Panc1 (cell line): Measurements from ENCODE around the gene RERGL. TPM values are rescaled to one million over a fixed set of nuclear protein-coding genes. Genes with fewer than 3 reads are reported as not detected.

Experiments used
- ATAC-seq: fragments of 200-7000 bp; cut with Tn5 transposase; 2 replicates; pipeline ENCODE4 v1.9.1; 2020; ENCODE audit warnings: mild to moderate bottlenecking, moderate library complexity
- BruUV-seq: library from RNA; stranded (reverse); fragments of 400-500 nt; replicated peaks from 2 replicates; lab custom pipeline; 2021; lab: Mats Ljungman, UMichigan
- CTCF ChIA-PET: fragments of 300-600 bp; sonication (Branson Sonifier 250); formaldehyde crosslinking; loops from one replicate; lab custom pipeline; 2022; ENCODE audit warnings: antibody characterized with exemption; lab: Charles Lee
- POLR2A ChIA-PET: fragments of 300-600 bp; sonication (Branson Sonifier 250); formaldehyde crosslinking; loops from one replicate; lab custom pipeline; 2022; ENCODE audit warnings: antibody characterized with exemption; lab: Charles Lee
- DNase-seq: peaks from one replicate; pipeline ENCODE4 v3.0.0-alpha.2; 2010; ENCODE audit warnings: low read depth, low spot score
- H3K27ac ChIP-seq: 2 replicates; pipeline ENCODE4 v1.5.1; 2011; ENCODE audit warnings: mild to moderate bottlenecking, low read length, inconsistent platforms
- H3K27me3 ChIP-seq: fragments of 200-500 bp; sonication (Bioruptor generic); 2 replicates; pipeline ENCODE4 v1.6.0; 2014; ENCODE audit warnings: low read length, inconsistent platforms; ENCODE audit not compliant: control insufficient read depth, insufficient read depth
- H3K36me3 ChIP-seq: fragments of 200-500 bp; sonication (Bioruptor generic); 2 replicates; pipeline ENCODE4 v1.5.1; 2014; ENCODE audit warnings: inconsistent platforms, mild to moderate bottlenecking, low read length, moderate library complexity; ENCODE audit not compliant: control insufficient read depth, insufficient read depth
- H3K4me1 ChIP-seq: 2 replicates; pipeline ENCODE4 v1.5.1; 2011; ENCODE audit warnings: inconsistent platforms, mild to moderate bottlenecking, low read length, moderate library complexity; ENCODE audit not compliant: control insufficient read depth, insufficient read depth
- H3K4me3 ChIP-seq, 2 experiments: 2 replicates each; pipeline ENCODE4 v1.5.1; 2011 to 2012; ENCODE audit warnings: low read depth in 2 of 2, low read length in 2 of 2, mild to moderate bottlenecking in 2 of 2, inconsistent platforms in 1 of 2, moderate library complexity in 1 of 2
- H3K9me3 ChIP-seq: fragments of 200-500 bp; sonication (Bioruptor generic); 2 replicates; pipeline ENCODE4 v1.5.1; 2014; ENCODE audit warnings: low read depth, mild to moderate bottlenecking, inconsistent platforms, low read length, moderate library complexity; ENCODE audit not compliant: control insufficient read depth, insufficient read depth
- CTCF ChIP-seq: fragments of 450-650 bp; IDR thresholded peaks from 2 replicates; pipeline ENCODE4 v1.5.1; 2017; ENCODE audit warnings: mild to moderate bottlenecking
- POLR2AphosphoS5 ChIP-seq: IDR thresholded peaks from 2 replicates; pipeline ENCODE4 v1.6.1; 2012; ENCODE audit warnings: mild to moderate bottlenecking, low read depth, low read length, moderate library complexity
- SIN3A ChIP-seq: IDR thresholded peaks from 2 replicates; pipeline ENCODE4 v1.6.1; 2012; ENCODE audit warnings: low read depth, mild to moderate bottlenecking, low read length, moderate library complexity, borderline replicate concordance; ENCODE audit not compliant: insufficient read depth
- TCF7L2 ChIP-seq: IDR thresholded peaks from 2 replicates; pipeline ENCODE4 v1.6.1; 2011; ENCODE audit warnings: mild to moderate bottlenecking, low read depth, low read length, inconsistent platforms
- in situ Hi-C: cut with HindIII; loops from 2 replicates; pipeline ENCODE4 v1.10.0; 2016; ENCODE audit warnings: low sequenced_read_pairs, low pct_unique_long_range_greater_than_20kb
- intact Hi-C: fragments of 100-400 bp; cut with micrococcal nuclease; formaldehyde crosslinking; loops from one replicate; pipeline ENCODE4 v1.10.0; 2022; ENCODE audit not compliant: unreplicated experiment
- total RNA-seq: library from RNA; stranded (reverse); gene quantifications from one replicate; pipeline ENCODE4 v1.2.1, GENCODE V29; 2021; ENCODE audit not compliant: unreplicated experiment
- TF ChIP-seq, protein P1 (sequence below), 2 experiments: IDR thresholded peaks; 2 replicates each; pipeline ENCODE4 v1.6.1; 2011 to 2012; ENCODE audit warnings: low read depth in 2 of 2, control low read depth in 1 of 2, low read length in 1 of 2, mild to moderate bottlenecking in 1 of 2, moderate library complexity in 1 of 2; ENCODE audit not compliant: insufficient read depth in 1 of 2

The RERGL gene
- total RNA-seq, 1 experiment from 2014 or later, result not detected

DNA sequence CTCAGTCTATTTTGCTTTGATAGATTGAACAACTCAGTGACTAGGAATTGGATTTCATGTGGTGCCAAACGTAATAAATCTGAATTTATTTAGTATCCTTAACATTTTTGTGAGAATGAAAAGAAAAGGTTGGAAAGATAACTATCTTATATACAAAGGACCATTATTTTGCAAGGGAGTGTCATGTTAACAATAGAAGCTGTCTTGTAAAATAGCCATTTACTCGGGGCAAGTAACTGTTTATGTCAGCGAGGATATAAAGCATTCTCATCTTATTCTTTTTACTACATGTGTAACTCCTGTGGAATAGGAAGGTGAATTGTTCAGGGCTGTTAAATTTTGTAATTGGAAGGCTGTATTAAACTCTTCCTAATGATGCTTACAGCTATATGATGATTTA is 5.9 kb downstream of the RERGL start:
- Histone ChIP-seq H3K4me1 (no peaks in the 10 kb centered on the region), H3K4me3 (no peak overlapping the region), H3K9me3 (no peaks in the 10 kb centered on the region), H3K27me3 (no peaks in the 10 kb centered on the region), H3K27ac (no peak overlapping the region), H3K36me3 (no peaks in the 10 kb centered on the region)
- ChIA-PET POLR2A (no interaction called here), CTCF (no interaction called here)
- no peak for DNase-seq
- no peak for ATAC-seq
- in situ Hi-C loops, result no loop called here
- BruUV-seq, result no TSS peak
- intact Hi-C loops, result no loop called here
- TF ChIP-seq CTCF, result no peak
- no peak for TF ChIP-seq SIN3A
- TF ChIP-seq, protein P1, sequence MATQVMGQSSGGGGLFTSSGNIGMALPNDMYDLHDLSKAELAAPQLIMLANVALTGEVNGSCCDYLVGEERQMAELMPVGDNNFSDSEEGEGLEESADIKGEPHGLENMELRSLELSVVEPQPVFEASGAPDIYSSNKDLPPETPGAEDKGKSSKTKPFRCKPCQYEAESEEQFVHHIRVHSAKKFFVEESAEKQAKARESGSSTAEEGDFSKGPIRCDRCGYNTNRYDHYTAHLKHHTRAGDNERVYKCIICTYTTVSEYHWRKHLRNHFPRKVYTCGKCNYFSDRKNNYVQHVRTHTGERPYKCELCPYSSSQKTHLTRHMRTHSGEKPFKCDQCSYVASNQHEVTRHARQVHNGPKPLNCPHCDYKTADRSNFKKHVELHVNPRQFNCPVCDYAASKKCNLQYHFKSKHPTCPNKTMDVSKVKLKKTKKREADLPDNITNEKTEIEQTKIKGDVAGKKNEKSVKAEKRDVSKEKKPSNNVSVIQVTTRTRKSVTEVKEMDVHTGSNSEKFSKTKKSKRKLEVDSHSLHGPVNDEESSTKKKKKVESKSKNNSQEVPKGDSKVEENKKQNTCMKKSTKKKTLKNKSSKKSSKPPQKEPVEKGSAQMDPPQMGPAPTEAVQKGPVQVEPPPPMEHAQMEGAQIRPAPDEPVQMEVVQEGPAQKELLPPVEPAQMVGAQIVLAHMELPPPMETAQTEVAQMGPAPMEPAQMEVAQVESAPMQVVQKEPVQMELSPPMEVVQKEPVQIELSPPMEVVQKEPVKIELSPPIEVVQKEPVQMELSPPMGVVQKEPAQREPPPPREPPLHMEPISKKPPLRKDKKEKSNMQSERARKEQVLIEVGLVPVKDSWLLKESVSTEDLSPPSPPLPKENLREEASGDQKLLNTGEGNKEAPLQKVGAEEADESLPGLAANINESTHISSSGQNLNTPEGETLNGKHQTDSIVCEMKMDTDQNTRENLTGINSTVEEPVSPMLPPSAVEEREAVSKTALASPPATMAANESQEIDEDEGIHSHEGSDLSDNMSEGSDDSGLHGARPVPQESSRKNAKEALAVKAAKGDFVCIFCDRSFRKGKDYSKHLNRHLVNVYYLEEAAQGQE (IDR thresholded peaks at IDR 0.05; ENCODE audit: insufficient read depth in 1 of 2, low read depth in 2 of 2, low read length in 1 of 2), result no peak

GRCh38 chr12:18079541-18080246 is 10.3 kb downstream of the RERGL start:
- Histone ChIP-seq H3K4me3 (no peak overlapping the region), H3K4me1 (no peaks in the 10 kb centered on the region), H3K27ac (no peak overlapping the region), H3K27me3 (no peaks in the 10 kb centered on the region), H3K36me3 (no peaks in the 10 kb centered on the region), H3K9me3 (no peaks in the 10 kb centered on the region)
- BruUV-seq, result no TSS peak
- POLR2A ChIA-PET, result no interaction called here
- CTCF ChIA-PET, result no interaction called here
- ATAC-seq (no peak), DNase-seq (no peak)
- in situ Hi-C loops, result no loop called here
- TF ChIP-seq CTCF (no peak), SIN3A (no peak), TCF7L2 (no peak), POLR2AphosphoS5 (no peak)
- TF ChIP-seq, protein P1 (IDR thresholded peaks at IDR 0.05; ENCODE audit: insufficient read depth in 1 of 2, low read depth in 2 of 2, low read length in 1 of 2), result no peak
- intact Hi-C loops, result no loop called here
